Omental fat pad (tissue), 4 donors: Measurements from ENCODE around the gene TOMM34. TPM values are rescaled to one million over a fixed set of nuclear protein-coding genes. Genes with fewer than 3 reads are reported as not detected.
A peak's percentile ranks its signal among the peaks of the same experiment; 100 is the strongest.

Experiments used
- ATAC-seq: fragments of 150-250 bp; one replicate; pipeline ENCODE4 v1.9.1; 2016; ENCODE audit warnings: mild to moderate bottlenecking, moderate library complexity; ENCODE audit not compliant: low FRiP score
- DNase-seq: peaks from one replicate; pipeline ENCODE4 v3.0.0-alpha.2; 2019; ENCODE audit warnings: low spot score
- CTCF ChIP-seq, 3 donors: fragments of 450-650 bp; IDR thresholded peaks; one replicate each; pipeline ENCODE4 v1.5.1; 2016 to 2017; ENCODE audit warnings: antibody characterized with exemption in 3 of 3, mild to moderate bottlenecking in 3 of 3, moderate library complexity in 2 of 3
- total RNA-seq, 4 donors: library from RNA; depleted of rRNA; stranded (reverse); fragments of >200 nt; gene quantifications; one replicate each; pipeline ENCODE4 v1.1.0, GENCODE V29; 2016

Gene TOMM34
- total RNA-seq, 4 donors from 2014 or later, result 9.1 to 23.9 (median 12.1) TPM

- TF ChIP-seq CTCF (IDR thresholded peaks at IDR 0.05), result no peak
- DNase-seq (no peak), ATAC-seq (peak; percentile 37)
Observed at GRCh38 chr20:44990425-44990824, 30.2 kb upstream of the TOMM34 start.

DNA sequence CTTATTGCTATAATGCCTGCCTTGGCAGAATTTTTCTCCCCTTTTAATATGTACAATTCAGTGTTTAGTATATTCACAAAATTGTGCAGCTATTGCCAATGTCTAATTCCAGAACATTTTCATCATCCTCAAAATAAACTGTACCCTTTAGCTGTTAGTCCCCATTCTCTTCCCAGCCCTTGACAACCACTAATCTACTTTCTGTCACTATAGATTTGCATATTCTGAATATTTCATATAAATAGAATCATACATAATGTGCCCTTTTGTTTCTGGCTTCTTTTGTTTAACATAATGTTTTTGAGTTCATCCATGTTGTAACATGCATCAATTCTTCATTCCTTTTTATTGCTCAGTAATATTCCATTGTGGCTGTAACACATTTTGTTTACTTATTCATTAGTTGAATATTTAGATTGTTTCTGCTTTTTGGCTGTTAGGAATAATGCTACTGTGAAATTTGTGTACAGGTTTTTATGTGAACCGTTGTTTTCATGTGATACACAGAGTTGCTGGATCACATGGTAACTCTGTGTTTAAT lies 28.5 kb upstream of the TOMM34 start:
- ATAC-seq, result no peak
- DNase-seq, result no peak
- TF ChIP-seq CTCF (IDR thresholded peaks at IDR 0.05), result no peak

DNA sequence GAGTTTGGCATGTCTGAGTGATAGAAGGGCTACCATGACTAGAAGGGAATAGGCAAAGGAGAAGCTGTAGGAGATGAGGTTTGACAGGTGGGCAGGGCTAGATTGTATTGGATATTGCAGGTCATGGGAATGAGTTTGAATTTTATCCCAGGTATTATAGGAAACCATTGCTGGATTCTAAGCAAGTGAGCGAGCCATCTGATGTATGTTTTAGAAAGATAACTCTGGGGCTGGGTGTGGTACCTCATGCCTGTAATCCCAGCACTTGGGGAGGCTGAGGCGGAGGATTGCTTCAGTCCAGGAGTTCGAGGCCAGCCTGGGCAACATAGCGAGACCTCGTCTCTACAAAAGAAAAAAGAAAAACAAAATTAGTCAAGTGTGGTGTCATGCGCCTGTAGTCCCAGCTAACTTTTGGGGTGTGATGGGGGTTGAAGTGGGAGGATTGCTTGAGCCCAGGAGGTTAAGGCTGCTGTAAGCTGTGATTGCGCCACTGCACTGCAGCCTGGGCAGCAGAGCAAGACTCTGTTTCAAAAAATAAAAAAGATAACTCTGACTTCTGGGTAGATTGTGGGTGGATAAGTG lies 23.0 kb upstream of the TOMM34 start:
- no peak for ATAC-seq
- TF ChIP-seq CTCF (IDR thresholded peaks at IDR 0.05), result no peak
- no peak for DNase-seq

GRCh38 chr20:44981736-44982406 lies 21.7 kb upstream of the TOMM34 start:
- no peak for DNase-seq
- ATAC-seq, result no peak
- no peak for TF ChIP-seq CTCF (IDR thresholded peaks at IDR 0.05)

- ATAC-seq (peak; percentile 41), DNase-seq (no peak)
Observed at GRCh38 chr20:44979090-44979621, 19.0 kb upstream of the TOMM34 start.

DNA sequence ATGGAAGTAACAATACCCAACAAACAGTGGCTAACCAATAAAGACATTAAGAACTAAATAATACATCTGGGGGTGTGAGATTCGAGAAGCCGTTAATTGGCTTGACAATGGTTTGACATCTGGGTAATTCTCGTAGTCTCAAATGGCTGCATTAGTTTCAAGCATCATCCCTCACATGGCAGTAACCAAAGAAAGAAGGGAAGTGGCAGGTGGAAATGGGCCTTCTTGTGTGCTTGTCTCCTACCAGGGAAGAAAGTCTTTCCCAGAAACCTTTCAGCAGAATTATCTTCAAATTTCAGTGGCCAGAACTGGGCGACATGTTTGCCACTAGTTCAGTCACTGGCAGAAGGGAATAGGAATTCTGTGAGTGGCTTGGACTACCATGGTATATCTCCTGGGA lies 16.5 kb upstream of the TOMM34 start:
- DNase-seq (no peak), ATAC-seq (no peak)
- TF ChIP-seq CTCF (IDR thresholded peaks at IDR 0.05), result no peak

More at GRCh38 chr20:44979090-44979621, 19.0 kb upstream of the TOMM34 start:
- no peak for TF ChIP-seq CTCF (IDR thresholded peaks at IDR 0.05)
